ENCODE results near the gene COL4A1.

Gene COL4A1

GRCh38 chr13:110116072-110116487, 190.9 kb downstream of the COL4A1 start:
- TF ChIP-seq SIN3A (IDR thresholded peaks at IDR 0.05; ENCODE audit: borderline replicate concordance, insufficient read depth, low read length): no peak
- peak; percentile 25 for TF ChIP-seq FOXP2 (optimal IDR thresholded peaks at IDR 0.05; ENCODE audit: borderline replicate concordance, extremely low read depth, extremely low read length, insufficient read depth)

- TF ChIP-seq POLR2AphosphoS5 (IDR thresholded peaks at IDR 0.05; ENCODE audit: low read depth, low read length) (no peak), TAF1 (IDR thresholded peaks at IDR 0.05; ENCODE audit: borderline replicate concordance, insufficient read depth, low read length) (no peak), FOXP2 (optimal IDR thresholded peaks at IDR 0.05; ENCODE audit: borderline replicate concordance, extremely low read depth, extremely low read length, insufficient read depth) (no peak), REST (IDR thresholded peaks at IDR 0.05; ENCODE audit: insufficient read depth in 1 of 2, low read depth in 2 of 2, low read length in 2 of 2) (no peak), SIN3A (IDR thresholded peaks at IDR 0.05; ENCODE audit: borderline replicate concordance, insufficient read depth, low read length) (no peak)
Measured at GRCh38 chr13:110115591-110115990, 191.4 kb downstream of the COL4A1 start.

GRCh38 chr13:110114316-110114715, 192.6 kb downstream of the COL4A1 start:
- TF ChIP-seq POLR2AphosphoS5 (IDR thresholded peaks at IDR 0.05; ENCODE audit: low read depth, low read length): no peak
- TF ChIP-seq REST (IDR thresholded peaks at IDR 0.05; ENCODE audit: insufficient read depth in 1 of 2, low read depth in 2 of 2, low read length in 2 of 2): no peak

GRCh38 chr13:110113284-110113764, 193.6 kb downstream of the COL4A1 start:
- no peak for TF ChIP-seq REST (IDR thresholded peaks at IDR 0.05; ENCODE audit: insufficient read depth in 1 of 2, low read depth in 2 of 2, low read length in 2 of 2)
- TF ChIP-seq FOXP2 (optimal IDR thresholded peaks at IDR 0.05; ENCODE audit: borderline replicate concordance, extremely low read depth, extremely low read length, insufficient read depth): no peak
- no peak for TF ChIP-seq TAF1 (IDR thresholded peaks at IDR 0.05; ENCODE audit: borderline replicate concordance, insufficient read depth, low read length)
- TF ChIP-seq SIN3A (IDR thresholded peaks at IDR 0.05; ENCODE audit: borderline replicate concordance, insufficient read depth, low read length): no peak
- TF ChIP-seq POLR2AphosphoS5 (IDR thresholded peaks at IDR 0.05; ENCODE audit: low read depth, low read length): no peak

GRCh38 chr13:110110783-110111182, 196.2 kb downstream of the COL4A1 start:
- no peak for TF ChIP-seq FOXP2 (optimal IDR thresholded peaks at IDR 0.05; ENCODE audit: borderline replicate concordance, extremely low read depth, extremely low read length, insufficient read depth)
- TF ChIP-seq POLR2AphosphoS5 (IDR thresholded peaks at IDR 0.05; ENCODE audit: low read depth, low read length): no peak
- no peak for TF ChIP-seq TAF1 (IDR thresholded peaks at IDR 0.05; ENCODE audit: borderline replicate concordance, insufficient read depth, low read length)
- no peak for TF ChIP-seq SIN3A (IDR thresholded peaks at IDR 0.05; ENCODE audit: borderline replicate concordance, insufficient read depth, low read length)
- no peak for TF ChIP-seq REST (IDR thresholded peaks at IDR 0.05; ENCODE audit: insufficient read depth in 1 of 2, low read depth in 2 of 2, low read length in 2 of 2)
